HEK293T (cell line): ENCODE data around the gene DELE1.

ENCODE experiments used
- CTCF ChIA-PET: fragments of 350-600 bp; formaldehyde crosslinking; extraction: SDS; loops from one replicate; lab custom pipeline; 2021; ENCODE audit warnings: antibody characterized with exemption, inconsistent platforms; lab: Yijun Ruan, JAX
- POLR2A ChIA-PET: fragments of 350-600 bp; formaldehyde crosslinking; extraction: SDS; loops from one replicate; lab custom pipeline; 2020; ENCODE audit warnings: antibody characterized with exemption, inconsistent platforms; lab: Yijun Ruan, JAX
- DNase-seq: peaks from one replicate; pipeline ENCODE4 v3.0.0; 2012; ENCODE audit warnings: mixed read lengths; ENCODE audit errors: extremely low spot score
- ARNT ChIP-seq: fragments of 450-650 bp; IDR thresholded peaks from 2 replicates; pipeline ENCODE4 v1.6.1; 2017; ENCODE audit warnings: mild to moderate bottlenecking
- BHLHE40 ChIP-seq: fragments of 450-650 bp; IDR thresholded peaks from 2 replicates; pipeline ENCODE4 v1.6.1; 2016; ENCODE audit warnings: mild to moderate bottlenecking, moderate library complexity, borderline replicate concordance
- CTBP1 ChIP-seq: fragments of 450-650 bp; IDR thresholded peaks from 2 replicates; pipeline ENCODE4 v1.6.1; 2016; ENCODE audit warnings: borderline replicate concordance
- ELF4 ChIP-seq: fragments of 450-650 bp; IDR thresholded peaks from 2 replicates; pipeline ENCODE4 v1.6.1; 2017; ENCODE audit warnings: antibody characterized with exemption
- FOXA1 ChIP-seq: fragments of 450-650 bp; IDR thresholded peaks from 2 replicates; pipeline ENCODE4 v1.6.1; 2016; ENCODE audit warnings: mild to moderate bottlenecking
- FOXK2 ChIP-seq: fragments of 450-650 bp; IDR thresholded peaks from 2 replicates; pipeline ENCODE4 v1.6.1; 2016; ENCODE audit warnings: mild to moderate bottlenecking
- FOXM1 ChIP-seq: fragments of 450-650 bp; IDR thresholded peaks from 2 replicates; pipeline ENCODE4 v1.6.1; 2017; ENCODE audit warnings: mild to moderate bottlenecking, borderline replicate concordance
- HDGF ChIP-seq: fragments of 450-650 bp; IDR thresholded peaks from 2 replicates; pipeline ENCODE4 v1.6.1; 2017; ENCODE audit warnings: antibody characterized with exemption, borderline replicate concordance
- L3MBTL2 ChIP-seq: fragments of 450-650 bp; conservative IDR thresholded peaks from 2 replicates; pipeline ENCODE4 v1.6.1; 2016; ENCODE audit warnings: mild to moderate bottlenecking
- LEF1 ChIP-seq: fragments of 450-650 bp; IDR thresholded peaks from 2 replicates; pipeline ENCODE4 v1.6.1; 2017; ENCODE audit warnings: mild to moderate bottlenecking, borderline replicate concordance
- NFRKB ChIP-seq: fragments of 450-650 bp; IDR thresholded peaks from 2 replicates; pipeline ENCODE4 v1.6.1; 2016; ENCODE audit warnings: mild to moderate bottlenecking, moderate library complexity
- SP1 ChIP-seq: fragments of 450-650 bp; IDR thresholded peaks from 2 replicates; pipeline ENCODE4 v1.6.1; 2017
- SUZ12 ChIP-seq: fragments of 450-650 bp; IDR thresholded peaks from 2 replicates; pipeline ENCODE4 v1.6.1; 2016; ENCODE audit warnings: mild to moderate bottlenecking
- TARDBP ChIP-seq: fragments of 450-650 bp; IDR thresholded peaks from 2 replicates; pipeline ENCODE4 v1.6.1; 2016
- ZNF384 ChIP-seq: fragments of 450-650 bp; IDR thresholded peaks from 2 replicates; pipeline ENCODE4 v1.6.1; 2016
- TF ChIP-seq, protein P1 (sequence below): fragments of 450-650 bp; IDR thresholded peaks from 2 replicates; pipeline ENCODE4 v1.6.1; 2016

Gene DELE1

DNA sequence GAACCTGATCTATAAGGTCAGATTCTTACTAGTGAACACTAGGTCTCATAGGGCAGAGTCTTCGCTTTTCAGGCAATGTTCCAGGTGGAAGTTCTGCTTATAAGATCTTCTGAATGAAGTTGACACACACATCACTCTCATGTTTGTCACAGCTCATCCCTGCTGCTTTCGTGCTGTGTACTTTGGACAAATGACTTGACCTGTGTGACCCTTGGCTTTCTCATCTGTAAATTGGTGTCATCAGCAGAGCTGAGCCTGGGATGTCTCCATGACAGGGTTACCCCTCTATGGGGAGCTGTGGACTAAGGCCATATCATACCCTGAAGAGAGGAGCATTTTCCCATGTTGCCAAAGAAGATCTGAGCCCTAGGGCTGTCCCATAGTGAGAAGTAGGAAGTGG lies 2.8 kb downstream of the DELE1 start:
- no peak for DNase-seq
- TF ChIP-seq ZNF384 (no peak), TARDBP (no peak), NFRKB (no peak), L3MBTL2 (no peak), BHLHE40 (no peak), HDGF (no peak), ARNT (no peak), ELF4 (no peak), FOXK2 (no peak), FOXA1 (no peak), SUZ12 (no peak), CTBP1 (no peak), LEF1 (no peak), SP1 (no peak), FOXM1 (no peak)
- TF ChIP-seq, protein P1, sequence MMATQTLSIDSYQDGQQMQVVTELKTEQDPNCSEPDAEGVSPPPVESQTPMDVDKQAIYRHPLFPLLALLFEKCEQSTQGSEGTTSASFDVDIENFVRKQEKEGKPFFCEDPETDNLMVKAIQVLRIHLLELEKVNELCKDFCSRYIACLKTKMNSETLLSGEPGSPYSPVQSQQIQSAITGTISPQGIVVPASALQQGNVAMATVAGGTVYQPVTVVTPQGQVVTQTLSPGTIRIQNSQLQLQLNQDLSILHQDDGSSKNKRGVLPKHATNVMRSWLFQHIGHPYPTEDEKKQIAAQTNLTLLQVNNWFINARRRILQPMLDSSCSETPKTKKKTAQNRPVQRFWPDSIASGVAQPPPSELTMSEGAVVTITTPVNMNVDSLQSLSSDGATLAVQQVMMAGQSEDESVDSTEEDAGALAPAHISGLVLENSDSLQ: no peak
- CTCF ChIA-PET: interaction anchor here (0.7 kb wide), 1 partner anchor 34 kb away, joined by 4 read pairs; no protein-coding TSS in a partner anchor
- POLR2A ChIA-PET: no interaction called here

DNA sequence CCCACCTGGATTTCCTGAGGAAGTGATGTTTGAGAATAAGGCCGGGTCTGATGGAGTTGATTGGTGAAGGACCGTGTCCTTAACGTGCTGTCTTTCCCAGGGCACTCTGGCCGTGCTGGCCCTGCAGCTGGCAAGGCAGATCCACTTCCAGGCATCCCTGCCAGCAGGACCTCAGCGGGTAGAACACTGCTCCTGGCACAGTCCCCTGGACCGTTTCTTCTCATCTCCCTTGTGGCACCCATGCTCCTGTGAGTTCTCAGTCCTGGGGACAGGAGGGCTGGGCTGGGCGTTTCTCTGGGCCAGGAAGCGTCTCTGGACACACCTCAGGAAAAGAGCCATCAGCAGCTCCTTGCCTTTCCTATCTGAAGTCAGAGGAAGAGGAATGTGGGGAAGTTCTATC lies 4.4 kb downstream of the DELE1 start:
- DNase-seq: no peak
- no peak for TF ChIP-seq BHLHE40
- TF ChIP-seq ZNF384: no peak
- TF ChIP-seq HDGF: no peak
- TF ChIP-seq NFRKB: no peak
- no peak for TF ChIP-seq TARDBP
- no peak for TF ChIP-seq ELF4
- no peak for TF ChIP-seq FOXK2
- no peak for TF ChIP-seq L3MBTL2
- TF ChIP-seq ARNT: no peak
- no peak for TF ChIP-seq SUZ12
- no peak for TF ChIP-seq SP1
- TF ChIP-seq FOXA1: no peak
- TF ChIP-seq FOXM1: no peak
- TF ChIP-seq, protein P1: no peak
- no peak for TF ChIP-seq CTBP1
- no peak for TF ChIP-seq LEF1
- POLR2A ChIA-PET: no interaction called here
- CTCF ChIA-PET: no interaction called here

DNA sequence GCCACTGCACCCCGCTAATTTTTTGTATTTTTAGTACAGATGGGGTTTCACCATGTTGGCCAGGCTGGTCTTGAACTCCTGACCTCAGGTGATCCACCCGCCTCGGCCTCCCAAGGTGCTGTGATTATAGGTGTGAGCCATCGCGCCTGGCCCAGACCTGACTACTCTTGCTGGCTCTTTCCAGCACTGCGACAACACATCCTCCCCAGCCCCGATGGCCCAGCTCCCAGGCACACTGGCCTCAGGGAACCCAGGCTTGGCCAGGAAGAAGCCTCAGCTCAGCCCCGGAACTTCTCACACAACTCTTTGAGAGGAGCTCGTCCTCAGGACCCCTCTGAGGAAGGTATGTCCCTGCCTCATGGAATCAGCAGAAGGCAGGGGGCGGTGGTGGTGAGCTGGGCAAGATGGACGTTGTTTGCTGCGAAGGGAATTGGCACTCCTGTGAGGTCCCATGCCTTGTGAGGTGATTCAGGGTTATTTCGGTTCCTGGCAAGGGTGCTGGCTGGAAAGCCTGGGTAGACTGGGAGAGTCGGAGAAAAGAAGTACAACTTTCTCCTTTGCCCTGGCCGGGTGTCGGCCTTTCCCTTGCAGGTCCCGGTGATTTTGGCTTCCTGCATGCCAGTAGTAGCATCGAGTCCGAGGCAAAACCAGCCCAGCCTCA lies 5.9 kb downstream of the DELE1 start:
- ChIA-PET POLR2A (no interaction called here), CTCF (no interaction called here)
- TF ChIP-seq L3MBTL2 (no peak), ARNT (no peak), NFRKB (no peak), HDGF (no peak), ZNF384 (no peak), SUZ12 (no peak), ELF4 (no peak), LEF1 (no peak), FOXM1 (no peak), SP1 (no peak), BHLHE40 (no peak), TARDBP (no peak), FOXK2 (no peak), CTBP1 (no peak), FOXA1 (no peak)
- TF ChIP-seq, protein P1: no peak

DNA sequence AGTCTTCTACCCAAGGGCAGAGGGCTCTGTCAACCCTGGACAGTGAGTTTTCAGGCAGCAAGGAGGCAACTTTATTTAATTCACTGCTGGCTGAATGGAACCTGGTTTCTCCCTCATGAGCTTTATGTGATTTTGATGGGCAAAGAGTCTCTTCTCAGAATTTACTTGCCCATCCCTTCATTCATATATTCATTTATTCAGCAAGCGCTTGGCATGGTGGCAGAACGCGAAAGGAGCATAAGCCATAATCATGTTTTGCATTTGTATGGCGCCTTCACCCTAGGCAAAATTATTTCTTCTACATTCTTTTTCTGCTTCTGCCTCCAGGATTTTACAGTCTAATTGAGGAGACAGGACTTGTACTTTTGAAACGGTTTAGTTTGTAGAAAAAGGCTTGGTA lies 8.0 kb downstream of the DELE1 start:
- DNase-seq: no peak
- ChIA-PET CTCF (interaction anchor here (0.6 kb wide), 1 partner anchor 313 kb away, joined by 3 read pairs; no protein-coding TSS in a partner anchor), POLR2A (no interaction called here)
- TF ChIP-seq, protein P1: no peak
- TF ChIP-seq SP1 (no peak), SUZ12 (no peak), HDGF (no peak), FOXM1 (no peak), ELF4 (no peak), BHLHE40 (no peak), ZNF384 (no peak), NFRKB (no peak), TARDBP (no peak), FOXA1 (no peak), L3MBTL2 (no peak), CTBP1 (no peak), LEF1 (no peak), ARNT (no peak), FOXK2 (no peak)

More for the DNA sequence above, 5.9 kb downstream of the DELE1 start:
- DNase-seq: no peak

DNA sequence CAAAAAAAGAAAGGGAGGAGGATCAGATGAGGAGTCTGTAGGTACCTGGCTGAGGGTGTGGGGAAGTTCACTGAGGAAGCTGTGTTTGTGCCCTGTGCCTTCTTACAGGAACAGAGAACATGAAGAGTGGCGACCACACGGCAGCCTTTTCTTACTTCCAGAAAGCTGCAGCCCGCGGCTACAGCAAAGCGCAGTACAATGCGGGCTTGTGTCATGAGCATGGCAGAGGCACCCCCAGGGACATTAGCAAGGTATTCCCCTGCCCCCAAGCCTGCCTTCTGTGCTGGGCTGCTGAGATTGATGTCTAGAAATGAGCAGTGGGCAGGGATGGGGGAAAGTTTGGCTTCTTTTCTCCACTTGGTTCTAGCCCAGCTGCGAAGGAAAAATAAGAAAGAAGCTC lies 9.5 kb downstream of the DELE1 start:
- POLR2A ChIA-PET: interaction anchor here (0.8 to 1.0 kb wide), 2 partner anchors 9 to 11 kb away, joined by 3 to 4 read pairs; partner anchors contain the start of gene DELE1
- CTCF ChIA-PET: no interaction called here
- DNase-seq: no peak
- TF ChIP-seq SUZ12: no peak
- no peak for TF ChIP-seq ZNF384
- TF ChIP-seq SP1: no peak
- TF ChIP-seq ARNT: no peak
- no peak for TF ChIP-seq BHLHE40
- TF ChIP-seq FOXA1: no peak
- TF ChIP-seq ELF4: no peak
- TF ChIP-seq CTBP1: no peak
